ENCODE results near the gene ZNF823. TPM values are rescaled to one million over a fixed set of nuclear protein-coding genes. Genes with fewer than 3 reads are reported as not detected.

The ZNF823 gene
- total RNA-seq, 2 donors from 2014 or later, result 3.5 to 5.9 TPM

GRCh38 chr19:11756965-11757364 is 18.2 kb upstream of the ZNF823 start:
- 84% methylated on average over 1 of the region's 1 CpG for WGBS
- no peak for DNase-seq (ENCODE audit: low spot score)
- Histone ChIP-seq H3K4me1 (replicated peaks) (no peaks in the 10 kb centered on the region), H3K4me3 (no peak overlapping the region), H3K9me3 (no peaks in the 10 kb centered on the region), H3K27me3 (replicated peaks; ENCODE audit: insufficient read depth) (peaks cover 3% of the 10 kb centered on the region), H3K36me3 (no peaks in the 10 kb centered on the region), H3K27ac (no peak overlapping the region)
- intact Hi-C loops (cut with DNase I), result no loop called here
- TF ChIP-seq CTCF (IDR thresholded peaks at IDR 0.05) (no peak), POLR2AphosphoS5 (IDR thresholded peaks at IDR 0.05) (no peak), POLR2A (IDR thresholded peaks at IDR 0.05) (no peak)

GRCh38 chr19:11754663-11755062 is 15.9 kb upstream of the ZNF823 start:
- intact Hi-C loops (cut with DNase I), result no loop called here
- Histone ChIP-seq H3K9me3 (no peaks in the 10 kb centered on the region), H3K27me3 (replicated peaks; ENCODE audit: insufficient read depth) (peaks cover 3% of the 10 kb centered on the region), H3K4me3 (no peak overlapping the region), H3K36me3 (no peaks in the 10 kb centered on the region), H3K4me1 (replicated peaks) (no peaks in the 10 kb centered on the region), H3K27ac (no peak overlapping the region)
- DNase-seq (ENCODE audit: low spot score), result no peak
- TF ChIP-seq POLR2AphosphoS5 (IDR thresholded peaks at IDR 0.05) (no peak), POLR2A (IDR thresholded peaks at IDR 0.05) (no peak), CTCF (IDR thresholded peaks at IDR 0.05) (no peak)
- 86% methylated on average over 4 of the region's 4 CpGs for WGBS

GRCh38 chr19:11752244-11752736 is 13.5 kb upstream of the ZNF823 start:
- 77% methylated on average over 2 of the region's 2 CpGs for WGBS
- intact Hi-C loops (cut with DNase I), result no loop called here
- no peak for DNase-seq (ENCODE audit: low spot score)

GRCh38 chr19:11749751-11750150 is 11.0 kb upstream of the ZNF823 start:
- H3K4me1 ChIP-seq (replicated peaks), result no peaks in the 10 kb centered on the region
- no peaks in the 10 kb centered on the region for H3K36me3 ChIP-seq
- no peaks in the 10 kb centered on the region for H3K27me3 ChIP-seq (replicated peaks; ENCODE audit: insufficient read depth)
- no peak overlapping the region for H3K4me3 ChIP-seq
- no peak for DNase-seq (ENCODE audit: low spot score)
- no peaks in the 10 kb centered on the region for H3K9me3 ChIP-seq
- no peak for TF ChIP-seq POLR2A (IDR thresholded peaks at IDR 0.05)
- no peak for TF ChIP-seq CTCF (IDR thresholded peaks at IDR 0.05)
- TF ChIP-seq POLR2AphosphoS5 (IDR thresholded peaks at IDR 0.05), result no peak
- no peak overlapping the region for H3K27ac ChIP-seq
- WGBS, result 59% methylated on average over 2 of the region's 2 CpGs
- intact Hi-C loops (cut with DNase I), result no loop called here

More at GRCh38 chr19:11752244-11752736, 13.5 kb upstream of the ZNF823 start:
- Histone ChIP-seq H3K4me3 (no peak overlapping the region), H3K27ac (no peak overlapping the region), H3K9me3 (no peaks in the 10 kb centered on the region), H3K4me1 (replicated peaks) (no peaks in the 10 kb centered on the region), H3K27me3 (replicated peaks; ENCODE audit: insufficient read depth) (no peaks in the 10 kb centered on the region), H3K36me3 (no peaks in the 10 kb centered on the region)
- TF ChIP-seq CTCF (IDR thresholded peaks at IDR 0.05), result no peak
- no peak for TF ChIP-seq POLR2AphosphoS5 (IDR thresholded peaks at IDR 0.05)
- no peak for TF ChIP-seq POLR2A (IDR thresholded peaks at IDR 0.05)

GRCh38 chr19:11747277-11747676 is 8.5 kb upstream of the ZNF823 start:
- no peaks in the 10 kb centered on the region for H3K36me3 ChIP-seq
- H3K4me3 ChIP-seq, result no peak overlapping the region
- DNase-seq (ENCODE audit: low spot score), result no peak
- H3K27me3 ChIP-seq (replicated peaks; ENCODE audit: insufficient read depth), result no peaks in the 10 kb centered on the region
- intact Hi-C loops (cut with DNase I), result no loop called here
- H3K9me3 ChIP-seq, result no peaks in the 10 kb centered on the region
- no peaks in the 10 kb centered on the region for H3K4me1 ChIP-seq (replicated peaks)
- 71% methylated on average over 1 of the region's 1 CpG for WGBS
- H3K27ac ChIP-seq, result no peak overlapping the region
- TF ChIP-seq POLR2AphosphoS5 (IDR thresholded peaks at IDR 0.05) (no peak), POLR2A (IDR thresholded peaks at IDR 0.05) (no peak), CTCF (IDR thresholded peaks at IDR 0.05) (no peak)
